ENCODE data around the gene SLC14A1. TPM values are rescaled to one million over a fixed set of nuclear protein-coding genes. Genes with fewer than 3 reads are reported as not detected.
A peak's percentile ranks its signal among the peaks of the same experiment; 100 is the strongest.

SLC14A1 gene
- total RNA-seq, 1 experiment from 2014 or later, result not detected

GRCh38 chr18:45726603-45727002 is 2.6 kb downstream of the SLC14A1 start:
- Mint-ChIP-seq H3K4me3 (ENCODE audit: low read depth, unreplicated experiment) (no peak overlapping the region), H3K4me1 (ENCODE audit: low read depth, unreplicated experiment) (peaks cover 35% of the 10 kb centered on the region), H3K9me3 (ENCODE audit: low read depth, unreplicated experiment) (no peaks in the 10 kb centered on the region), H3K27ac (ENCODE audit: unreplicated experiment) (no peak overlapping the region), H3K27me3 (ENCODE audit: unreplicated experiment) (peaks cover 5% of the 10 kb centered on the region), H3K36me3 (ENCODE audit: insufficient read depth, unreplicated experiment) (no peaks in the 10 kb centered on the region)
- TF ChIP-seq, protein P1, sequence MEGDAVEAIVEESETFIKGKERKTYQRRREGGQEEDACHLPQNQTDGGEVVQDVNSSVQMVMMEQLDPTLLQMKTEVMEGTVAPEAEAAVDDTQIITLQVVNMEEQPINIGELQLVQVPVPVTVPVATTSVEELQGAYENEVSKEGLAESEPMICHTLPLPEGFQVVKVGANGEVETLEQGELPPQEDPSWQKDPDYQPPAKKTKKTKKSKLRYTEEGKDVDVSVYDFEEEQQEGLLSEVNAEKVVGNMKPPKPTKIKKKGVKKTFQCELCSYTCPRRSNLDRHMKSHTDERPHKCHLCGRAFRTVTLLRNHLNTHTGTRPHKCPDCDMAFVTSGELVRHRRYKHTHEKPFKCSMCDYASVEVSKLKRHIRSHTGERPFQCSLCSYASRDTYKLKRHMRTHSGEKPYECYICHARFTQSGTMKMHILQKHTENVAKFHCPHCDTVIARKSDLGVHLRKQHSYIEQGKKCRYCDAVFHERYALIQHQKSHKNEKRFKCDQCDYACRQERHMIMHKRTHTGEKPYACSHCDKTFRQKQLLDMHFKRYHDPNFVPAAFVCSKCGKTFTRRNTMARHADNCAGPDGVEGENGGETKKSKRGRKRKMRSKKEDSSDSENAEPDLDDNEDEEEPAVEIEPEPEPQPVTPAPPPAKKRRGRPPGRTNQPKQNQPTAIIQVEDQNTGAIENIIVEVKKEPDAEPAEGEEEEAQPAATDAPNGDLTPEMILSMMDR (IDR thresholded peaks at IDR 0.05; ENCODE audit: unreplicated experiment), result no peak
- no TSS peak for BruUV-seq (replicated peaks)
- CTCF ChIA-PET, result no interaction called here
- no peak for DNase-seq
- intact Hi-C loops (cut with micrococcal nuclease; ENCODE audit: unreplicated experiment), result no loop called here

GRCh38 chr18:45727068-45727467 is 3.1 kb downstream of the SLC14A1 start:
- BruUV-seq (replicated peaks), result no TSS peak
- intact Hi-C loops (cut with micrococcal nuclease; ENCODE audit: unreplicated experiment), result no loop called here
- Mint-ChIP-seq H3K4me1 (ENCODE audit: low read depth, unreplicated experiment) (peaks cover 39% of the 10 kb centered on the region), H3K9me3 (ENCODE audit: low read depth, unreplicated experiment) (no peaks in the 10 kb centered on the region), H3K27ac (ENCODE audit: unreplicated experiment) (no peak overlapping the region), H3K27me3 (ENCODE audit: unreplicated experiment) (peaks cover under 1% of the 10 kb centered on the region), H3K36me3 (ENCODE audit: insufficient read depth, unreplicated experiment) (no peaks in the 10 kb centered on the region), H3K4me3 (ENCODE audit: low read depth, unreplicated experiment) (no peak overlapping the region)
- TF ChIP-seq, protein P1 (IDR thresholded peaks at IDR 0.05; ENCODE audit: unreplicated experiment), result no peak
- CTCF ChIA-PET, result no interaction called here
- no peak for DNase-seq

DNA sequence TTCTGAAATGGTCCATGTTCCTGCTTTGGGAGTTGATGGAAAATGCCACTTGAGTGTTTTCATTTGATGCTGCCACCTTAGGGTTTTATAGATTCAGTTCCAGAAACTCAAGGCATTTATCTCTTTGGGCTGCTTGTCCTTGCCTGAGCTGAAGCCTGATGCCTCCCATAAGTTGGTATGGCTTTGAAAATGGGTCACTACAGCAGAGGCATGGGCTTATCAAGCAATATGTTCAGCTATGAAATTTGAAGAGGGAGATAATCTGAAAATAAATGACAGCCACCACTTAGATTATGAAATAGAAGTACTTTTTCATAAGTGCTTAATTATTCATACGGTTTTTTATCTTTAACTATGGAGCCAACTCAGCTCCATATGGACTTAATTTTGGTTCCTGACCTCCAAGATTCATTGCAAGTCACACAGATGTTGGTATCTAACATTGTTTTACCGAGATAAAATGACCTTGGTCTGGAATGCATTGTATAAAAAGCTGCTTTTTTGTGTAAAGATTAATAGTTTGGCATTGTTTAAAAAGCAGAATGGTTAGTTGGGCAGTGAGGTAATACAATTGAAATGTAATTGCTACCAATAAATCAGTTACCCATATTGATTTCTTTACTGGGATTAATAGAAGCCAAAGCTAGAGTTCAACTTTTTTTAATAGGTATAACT is 4.5 kb downstream of the SLC14A1 start:
- no peak for DNase-seq
- Mint-ChIP-seq H3K9me3 (ENCODE audit: low read depth, unreplicated experiment) (no peaks in the 10 kb centered on the region), H3K27me3 (ENCODE audit: unreplicated experiment) (no peaks in the 10 kb centered on the region), H3K4me3 (ENCODE audit: low read depth, unreplicated experiment) (no peak overlapping the region), H3K36me3 (ENCODE audit: insufficient read depth, unreplicated experiment) (no peaks in the 10 kb centered on the region), H3K4me1 (ENCODE audit: low read depth, unreplicated experiment) (peaks cover 39% of the 10 kb centered on the region), H3K27ac (ENCODE audit: unreplicated experiment) (no peak overlapping the region)
- TF ChIP-seq, protein P1 (IDR thresholded peaks at IDR 0.05; ENCODE audit: unreplicated experiment), result no peak
- CTCF ChIA-PET, result no interaction called here
- intact Hi-C loops (cut with micrococcal nuclease; ENCODE audit: unreplicated experiment), result no loop called here
- no TSS peak for BruUV-seq (replicated peaks)

GRCh38 chr18:45730832-45731575 is 7.0 kb downstream of the SLC14A1 start:
- TF ChIP-seq, protein P1 (IDR thresholded peaks at IDR 0.05; ENCODE audit: unreplicated experiment), result no peak
- BruUV-seq (replicated peaks), result no TSS peak
- Mint-ChIP-seq H3K27ac (ENCODE audit: unreplicated experiment) (no peak overlapping the region), H3K27me3 (ENCODE audit: unreplicated experiment) (no peaks in the 10 kb centered on the region), H3K4me1 (ENCODE audit: low read depth, unreplicated experiment) (peaks cover 28% of the 10 kb centered on the region), H3K36me3 (ENCODE audit: insufficient read depth, unreplicated experiment) (no peaks in the 10 kb centered on the region), H3K4me3 (ENCODE audit: low read depth, unreplicated experiment) (no peak overlapping the region), H3K9me3 (ENCODE audit: low read depth, unreplicated experiment) (no peaks in the 10 kb centered on the region)
- intact Hi-C loops (cut with micrococcal nuclease; ENCODE audit: unreplicated experiment), result no loop called here
- CTCF ChIA-PET, result interaction anchor here (0.5 to 1.1 kb wide), 2 partner anchors 134 to 1577 kb away, joined by 3 to 11 read pairs; no protein-coding TSS in a partner anchor
- peak; percentile 24 for DNase-seq
